Right lobe of liver (tissue), 6 donors: ENCODE measurements around the gene HOMER2. TPM values are rescaled to one million over a fixed set of nuclear protein-coding genes. Genes with fewer than 3 reads are reported as not detected.

Experiments
- ATAC-seq, 4 donors: fragments of 200-7000 bp; cut with Tn5 transposase; one replicate each; pipeline ENCODE4 v1.9.1; 2020; ENCODE audit warnings: mild to moderate bottlenecking in 4 of 4, moderate library complexity in 4 of 4
- DNase-seq, 3 donors: peaks; one replicate each; pipeline ENCODE4 v3.0.0-alpha.2; 2020
- H3K27ac ChIP-seq, 3 donors: fragments of 200-600 bp; one replicate each; pipeline ENCODE4 v1.8.0; 2022
- H3K27me3 ChIP-seq, 2 donors: fragments of 200-600 bp; one replicate each; pipeline ENCODE4 v1.8.0; 2022
- H3K36me3 ChIP-seq, 4 donors: fragments of 200-600 bp; sonication (generic) in 1 of 4; one replicate each; pipeline versions ENCODE4 v1.5.1 to v1.8.0; 2017 to 2022; ENCODE audit warnings: control low read depth in 1 of 4
- H3K4me1 ChIP-seq, 4 donors: fragments of 200-600 bp; sonication (generic) in 1 of 4; one replicate each; pipeline versions ENCODE4 v1.5.1 to v1.8.0; 2017 to 2022; ENCODE audit warnings: control low read depth in 1 of 4
- H3K4me3 ChIP-seq, 3 donors: fragments of 200-600 bp; one replicate each; pipeline ENCODE4 v1.8.0; 2022
- H3K9me3 ChIP-seq, 4 donors: fragments of 200-600 bp; sonication (generic) in 1 of 4; one replicate each; pipeline versions ENCODE4 v1.5.1 to v1.8.0; 2017 to 2022; ENCODE audit warnings: control low read depth in 1 of 4
- POLR2A ChIP-seq: fragments of 450-650 bp; IDR thresholded peaks from one replicate; pipeline ENCODE4 v1.6.1; 2017; ENCODE audit warnings: antibody characterized with exemption, mild to moderate bottlenecking
- WGBS: methylation state at CpG from one replicate; pipeline ENCODE4 v1.1.6; 2018; ENCODE audit warnings: low coverage, low lambda C conversion rate; ENCODE audit not compliant: insufficient coverage; ENCODE audit errors: missing lambda C conversion rate; 5-methylcytosine and 5-hydroxymethylcytosine counted together
- intact Hi-C, 2 donors: fragments of 100-400 bp; cut with DNase I; formaldehyde crosslinking; loops; one replicate each; pipeline versions ENCODE4 v1.11.2 to v1.14.1; 2022
- total RNA-seq, 6 experiments: library from RNA; depleted of rRNA in 2 of 6; stranded (reverse); fragments of >200 nt in 2 of 6; fragmentation: NEBNext Ultra II Directional in 3 of 6; extraction: Animal tissue kit (Norgen Biotek cat#: 25700) in 3 of 6; gene quantifications; one replicate each; pipeline versions ENCODE4 v1.1.0 to v1.2.4, GENCODE V29; 2016 to 2023
- TF ChIP-seq, protein P1 (sequence below), 4 donors: fragments of 200-600 bp in 3 of 4; fragments of 450-650 bp in 1 of 4; IDR thresholded peaks; one replicate each; pipeline versions ENCODE4 v1.5.1 to v1.8.0; 2016 to 2022; ENCODE audit warnings: antibody characterized with exemption in 4 of 4, mild to moderate bottlenecking in 2 of 4
- donor health status: DM: no; HTN: yes; CAD: no.
- donor health status: DM: no; HTN: no; CAD: no.
- donor health status: DM: no; HTN: no; CAD: no.
- donor health status: DM: no; HTN: yes; CAD: no.
- donor health status: DM: no; HTN: yes; CAD: no.

The HOMER2 gene
- total RNA-seq, 6 experiments from 2014 or later, result 16.8 to 66.2 (median 60.7) TPM

DNA sequence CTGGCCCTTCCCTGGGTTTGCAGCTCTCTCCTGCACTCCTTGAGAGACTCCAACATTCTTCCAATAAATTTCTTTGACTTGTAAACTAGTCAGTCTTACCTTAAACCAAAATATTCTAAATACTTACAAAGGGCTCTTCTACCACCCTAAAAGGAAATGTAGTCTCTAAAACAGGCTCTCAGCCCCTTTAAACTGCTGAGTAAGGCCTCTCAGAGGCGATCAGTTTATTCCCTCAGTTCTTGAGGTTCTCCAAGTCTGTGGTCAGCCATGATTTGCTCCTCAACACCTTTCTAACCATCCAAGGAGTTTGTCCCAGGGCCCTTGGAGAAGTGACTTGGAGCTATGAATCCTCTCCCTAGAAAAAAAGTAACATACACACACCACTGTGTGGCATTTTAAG lies 78.3 kb downstream of the HOMER2 start:
- Histone ChIP-seq H3K27ac (no peak overlapping the region), H3K4me3 (no peak overlapping the region), H3K27me3 (no peaks in the 10 kb centered on the region), H3K36me3 (peaks cover 0 to 8% (median 0%) of the 10 kb centered on the region in 4 donors), H3K4me1 (peaks cover 0 to 14% (median 0%) of the 10 kb centered on the region in 4 donors), H3K9me3 (no peaks in the 10 kb centered on the region)
- ATAC-seq, result no peak
- 100% methylated on average over 1 of the region's 1 CpG for WGBS
- no peak for TF ChIP-seq POLR2A
- TF ChIP-seq, protein P1, sequence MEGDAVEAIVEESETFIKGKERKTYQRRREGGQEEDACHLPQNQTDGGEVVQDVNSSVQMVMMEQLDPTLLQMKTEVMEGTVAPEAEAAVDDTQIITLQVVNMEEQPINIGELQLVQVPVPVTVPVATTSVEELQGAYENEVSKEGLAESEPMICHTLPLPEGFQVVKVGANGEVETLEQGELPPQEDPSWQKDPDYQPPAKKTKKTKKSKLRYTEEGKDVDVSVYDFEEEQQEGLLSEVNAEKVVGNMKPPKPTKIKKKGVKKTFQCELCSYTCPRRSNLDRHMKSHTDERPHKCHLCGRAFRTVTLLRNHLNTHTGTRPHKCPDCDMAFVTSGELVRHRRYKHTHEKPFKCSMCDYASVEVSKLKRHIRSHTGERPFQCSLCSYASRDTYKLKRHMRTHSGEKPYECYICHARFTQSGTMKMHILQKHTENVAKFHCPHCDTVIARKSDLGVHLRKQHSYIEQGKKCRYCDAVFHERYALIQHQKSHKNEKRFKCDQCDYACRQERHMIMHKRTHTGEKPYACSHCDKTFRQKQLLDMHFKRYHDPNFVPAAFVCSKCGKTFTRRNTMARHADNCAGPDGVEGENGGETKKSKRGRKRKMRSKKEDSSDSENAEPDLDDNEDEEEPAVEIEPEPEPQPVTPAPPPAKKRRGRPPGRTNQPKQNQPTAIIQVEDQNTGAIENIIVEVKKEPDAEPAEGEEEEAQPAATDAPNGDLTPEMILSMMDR (IDR thresholded peaks at IDR 0.05), result no peak
- intact Hi-C loops, result no loop called here
- DNase-seq, result no peak

DNA sequence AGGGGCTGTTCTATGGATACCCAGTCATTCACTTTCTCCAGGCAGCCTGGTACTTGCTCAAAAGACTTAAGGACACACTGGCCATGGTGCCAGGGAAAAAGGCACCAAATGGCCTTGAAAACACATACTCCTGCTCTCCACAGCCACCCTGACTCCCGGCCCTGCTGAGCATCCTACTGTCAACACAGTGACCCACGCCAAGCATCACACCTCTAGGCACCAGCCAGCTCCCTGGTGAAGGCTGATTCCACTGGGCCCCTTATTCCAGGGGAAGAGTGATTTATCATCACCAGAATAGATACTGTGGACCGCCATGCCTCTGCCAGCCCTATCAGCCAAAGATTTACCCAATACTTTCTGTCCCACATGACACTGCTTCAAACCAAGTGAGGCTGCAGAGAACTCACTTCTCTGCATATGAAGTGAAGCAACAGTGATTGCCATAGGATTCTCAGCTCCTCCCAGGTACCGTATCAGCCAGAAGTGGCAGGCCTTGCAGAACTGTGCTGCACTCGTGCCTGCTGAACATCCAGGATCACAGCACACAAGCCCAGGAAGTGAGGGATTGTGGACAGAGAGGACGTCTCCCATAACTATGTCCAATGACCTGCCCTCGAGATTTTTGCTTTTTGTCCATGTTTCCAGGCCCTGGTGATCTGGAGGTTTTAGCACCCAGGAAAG lies 79.4 kb downstream of the HOMER2 start:
- Histone ChIP-seq H3K27ac (no peak overlapping the region), H3K4me1 (peaks cover 0 to 14% (median 0%) of the 10 kb centered on the region in 4 donors), H3K36me3 (peaks cover 0 to 8% (median 0%) of the 10 kb centered on the region in 4 donors), H3K4me3 (no peak overlapping the region), H3K27me3 (no peaks in the 10 kb centered on the region), H3K9me3 (no peaks in the 10 kb centered on the region)
- no peak for TF ChIP-seq POLR2A
- TF ChIP-seq, protein P1 (IDR thresholded peaks at IDR 0.05), result no peak
- DNase-seq, result no peak
- intact Hi-C loops, result no loop called here
- 91% methylated on average over 5 of the region's 7 CpGs for whole genome bisulfite sequencing
- ATAC-seq, result no peak

- Histone ChIP-seq H3K27ac (no peak overlapping the region), H3K27me3 (no peaks in the 10 kb centered on the region), H3K36me3 (peaks cover 0 to 8% (median 0%) of the 10 kb centered on the region in 4 donors), H3K4me1 (peaks cover 0 to 14% (median 0%) of the 10 kb centered on the region in 4 donors), H3K4me3 (no peak overlapping the region), H3K9me3 (no peaks in the 10 kb centered on the region)
- intact Hi-C loops, result no loop called here
- DNase-seq (peak in 1 of 3 donors; percentile 25), ATAC-seq (peak in 1 of 4 donors; percentile 14)
- WGBS, result 65% methylated on average over 6 of the region's 7 CpGs
- TF ChIP-seq POLR2A, result no peak
- TF ChIP-seq, protein P1 (IDR thresholded peaks at IDR 0.05), result no peak
These were observed 80.6 kb downstream of the HOMER2 start for GRCh38 chr15:82871832-82872484.

- Histone ChIP-seq H3K4me1 (peaks cover 0 to 14% (median 0%) of the 10 kb centered on the region in 4 donors), H3K27me3 (no peaks in the 10 kb centered on the region), H3K36me3 (peaks cover 0 to 8% (median 0%) of the 10 kb centered on the region in 4 donors), H3K27ac (peak overlapping the region in 1 of 3 donors; percentile 27), H3K4me3 (no peak overlapping the region), H3K9me3 (no peaks in the 10 kb centered on the region)
- TF ChIP-seq, protein P1 (IDR thresholded peaks at IDR 0.05), result no peak
- TF ChIP-seq POLR2A, result no peak
- 22% methylated on average over 5 of the region's 5 CpGs for WGBS
- DNase-seq (peak in 1 of 3 donors; percentile 41), ATAC-seq (peak; percentile 65 to 82 (median 74))
- intact Hi-C loops, result no loop called here
These were observed 81.2 kb downstream of the HOMER2 start for GRCh38 chr15:82871358-82871757.
